ENCODE measurements around the gene MYOM1.

The MYOM1 gene

GRCh38 chr18:3183103-3183717 is 36.6 kb downstream of the MYOM1 start:
- no peak for DNase-seq

DNA sequence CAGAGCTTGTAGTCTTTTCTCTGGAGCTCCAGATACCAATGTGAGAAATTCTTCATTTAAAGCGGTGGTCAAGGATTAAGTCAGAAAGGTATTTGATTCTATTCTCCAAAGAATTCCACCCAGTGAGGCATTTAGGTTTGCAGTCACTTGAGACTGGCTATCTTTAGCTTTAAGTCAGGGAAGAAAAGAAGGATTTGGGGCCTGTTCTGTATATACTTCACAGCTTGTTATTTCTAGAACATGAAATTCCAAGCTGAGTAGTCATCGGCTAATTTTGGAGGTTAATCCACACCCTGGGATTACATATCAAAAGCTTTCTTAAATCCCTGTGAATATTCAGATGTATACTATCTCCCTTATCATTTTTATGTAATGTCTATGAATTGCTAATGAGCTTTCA is 39.4 kb downstream of the MYOM1 start:
- no peak for DNase-seq

GRCh38 chr18:3179430-3180089 is 40.2 kb downstream of the MYOM1 start:
- no peak for DNase-seq

DNA sequence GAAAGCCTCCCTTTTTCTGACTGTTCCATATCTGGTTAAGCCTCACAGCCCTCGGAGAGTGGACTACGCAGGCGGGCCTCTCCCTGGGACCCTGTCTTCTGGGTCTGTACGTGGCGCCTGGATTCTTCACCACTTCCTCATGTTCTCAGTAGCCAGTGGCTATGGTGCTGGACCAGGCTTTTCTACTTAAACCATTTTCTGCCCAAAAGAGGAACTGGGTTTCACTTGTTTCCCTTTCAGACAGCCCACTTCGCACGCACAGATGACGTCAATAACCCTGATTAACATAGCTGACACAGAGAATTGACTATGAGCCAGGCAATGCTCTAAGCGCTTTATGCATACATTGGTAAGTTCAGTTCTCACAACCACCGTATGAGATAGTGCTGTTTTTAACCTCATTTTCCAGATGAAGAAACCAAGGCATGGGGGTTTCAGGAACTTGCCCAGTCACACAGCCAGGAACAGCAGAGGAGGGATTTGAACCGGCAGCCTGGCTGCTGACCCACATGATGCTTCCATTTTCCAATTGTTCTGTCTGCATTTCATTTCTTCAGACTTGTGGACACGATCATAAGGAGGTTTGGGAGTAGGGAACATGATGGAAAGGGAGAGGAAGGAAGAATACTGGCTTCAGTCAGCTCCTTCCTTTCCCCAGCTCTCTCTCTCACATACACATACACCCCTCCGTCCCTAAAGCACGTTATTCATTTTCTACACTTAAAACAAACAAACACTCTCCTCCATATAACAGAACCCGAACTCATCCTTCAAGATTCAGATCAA is 41.7 kb downstream of the MYOM1 start:
- DNase-seq = no peak

DNA sequence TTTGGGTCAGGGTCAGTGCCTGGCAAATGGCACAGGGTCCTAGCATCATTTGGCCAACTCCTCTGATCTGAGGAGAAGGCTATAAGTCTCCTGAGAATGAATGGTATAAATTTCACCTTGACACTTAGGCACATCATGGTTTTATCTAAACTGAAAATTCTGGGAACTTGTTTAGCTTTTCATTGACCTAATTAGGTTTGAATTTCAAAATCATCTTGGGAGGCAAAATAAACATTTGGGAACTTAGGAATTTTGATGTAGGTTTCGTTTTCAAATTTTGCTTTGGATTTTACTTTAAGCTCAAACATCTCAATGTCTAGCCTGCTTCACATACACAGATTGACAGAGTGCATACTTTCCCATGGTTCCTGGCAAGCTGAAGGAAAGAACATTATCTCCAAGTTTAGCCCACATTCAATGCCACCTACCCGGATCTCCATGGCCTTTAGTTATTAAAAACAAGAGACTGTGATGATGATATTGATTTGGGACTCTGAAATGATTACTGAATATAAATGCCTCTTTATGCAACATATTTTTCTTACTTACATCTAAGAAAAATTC is 44.5 kb downstream of the MYOM1 start:
- DNase-seq = no peak

DNA sequence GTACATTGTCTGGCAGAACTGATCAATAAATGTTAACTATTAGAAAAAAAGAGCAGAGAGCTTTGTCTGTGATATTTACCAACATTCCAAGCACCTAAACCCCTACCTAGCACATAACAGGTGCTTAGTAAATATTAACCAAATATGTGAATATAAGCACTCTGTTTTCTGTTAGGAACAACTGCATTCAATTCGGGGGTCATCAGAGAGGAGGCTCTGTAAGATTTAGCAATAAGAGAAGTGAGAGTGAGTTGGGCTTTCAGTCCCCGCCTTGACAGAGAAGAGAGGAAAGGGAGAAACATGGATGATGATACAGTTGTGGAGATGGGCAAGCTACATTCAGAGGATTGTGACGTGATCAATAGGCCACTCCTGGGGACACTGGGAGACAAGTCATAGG is 47.7 kb downstream of the MYOM1 start:
- no peak for DNase-seq

DNA sequence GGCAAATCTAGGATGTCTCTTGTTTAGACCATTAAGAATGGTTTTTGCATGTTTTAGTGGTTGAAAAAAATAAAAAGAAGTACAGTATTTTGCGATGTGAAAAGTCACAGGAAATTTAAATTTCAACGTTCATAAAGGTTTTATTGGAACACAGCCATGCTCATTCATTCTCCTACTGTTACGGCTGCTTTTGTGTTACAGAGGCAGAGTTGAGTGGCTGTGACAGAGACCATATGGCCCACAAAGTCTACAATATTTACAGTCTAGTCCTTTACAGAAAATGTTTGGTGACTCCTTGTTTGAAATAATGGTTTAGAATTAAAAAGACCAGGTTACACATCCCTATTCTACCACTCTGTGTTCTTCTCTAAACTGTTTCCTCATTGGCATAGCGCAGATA is 48.1 kb downstream of the MYOM1 start:
- no peak for DNase-seq

- DNase-seq = no peak
These were observed 49.2 kb downstream of the MYOM1 start for GRCh38 chr18:3170441-3171161.

GRCh38 chr18:3164381-3164780 is 55.4 kb downstream of the MYOM1 start:
- DNase-seq = no peak

- DNase-seq = no peak
These were observed 55.8 kb downstream of the MYOM1 start for GRCh38 chr18:3163968-3164367.

DNA sequence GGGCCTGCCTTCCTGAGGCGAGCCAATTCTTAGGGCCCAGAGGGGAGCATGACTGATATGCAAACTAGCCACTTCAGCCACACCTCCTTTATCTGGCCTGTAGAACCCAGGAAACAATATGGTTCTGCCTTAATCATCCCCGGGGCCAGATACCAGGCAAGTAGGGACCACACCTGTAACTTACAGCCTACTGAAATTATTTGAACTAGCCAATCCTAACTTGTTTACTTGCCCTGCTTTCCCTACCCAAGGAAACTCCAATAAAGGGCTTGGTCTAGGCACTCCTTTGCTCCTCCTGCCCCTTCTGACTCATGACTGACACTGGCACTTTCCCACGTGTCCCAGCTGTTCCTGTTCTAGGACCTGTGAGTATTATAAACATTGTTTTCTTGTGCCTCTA is 57.6 kb downstream of the MYOM1 start:
- DNase-seq = no peak

GRCh38 chr18:3159830-3160229 is 59.9 kb downstream of the MYOM1 start:
- DNase-seq = no peak

- DNase-seq = no peak
These were observed 62.2 kb downstream of the MYOM1 start for GRCh38 chr18:3157606-3158005.

- DNase-seq = no peak
These were observed 62.7 kb downstream of the MYOM1 start for GRCh38 chr18:3157086-3157485.

DNA sequence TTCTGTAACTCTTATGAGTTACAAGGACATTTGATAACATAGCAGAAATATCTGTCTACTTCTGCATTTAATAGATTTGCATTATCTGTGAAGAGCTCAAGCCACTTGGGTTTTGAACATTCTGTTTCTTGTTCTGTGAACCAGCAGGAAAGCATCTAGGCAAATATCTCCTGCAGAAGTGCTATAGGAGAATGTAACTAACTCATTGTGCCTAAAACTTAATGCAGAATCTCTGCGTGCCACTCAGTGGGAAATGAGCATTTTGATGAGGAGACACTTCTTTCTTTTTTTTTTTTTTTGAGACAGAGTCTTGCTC is 63.5 kb downstream of the MYOM1 start:
- no peak for DNase-seq

- DNase-seq = no peak
These were observed 65.6 kb downstream of the MYOM1 start for GRCh38 chr18:3154214-3154613.

- no peak for DNase-seq
These were observed 66.6 kb downstream of the MYOM1 start for GRCh38 chr18:3153107-3153704.

DNA sequence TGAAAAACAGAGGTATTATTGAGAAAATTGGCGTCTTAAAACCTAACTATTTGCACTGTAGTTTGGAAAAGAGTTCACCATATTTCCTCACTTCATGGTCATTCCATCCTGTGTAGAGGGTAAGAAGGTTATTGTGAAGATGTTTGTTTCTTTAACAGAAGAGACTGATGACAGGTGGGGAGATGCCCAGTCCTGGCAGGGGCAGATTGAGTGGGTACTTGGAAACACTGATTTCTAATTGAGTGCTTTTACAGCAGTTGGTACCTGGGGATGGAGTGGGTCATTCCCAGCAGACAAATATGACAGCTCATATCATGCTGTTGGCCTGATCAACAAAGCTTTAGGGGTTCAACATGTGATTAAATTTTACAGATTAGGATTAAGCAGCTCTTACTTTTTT is 67.5 kb downstream of the MYOM1 start:
- no peak for DNase-seq

DNA sequence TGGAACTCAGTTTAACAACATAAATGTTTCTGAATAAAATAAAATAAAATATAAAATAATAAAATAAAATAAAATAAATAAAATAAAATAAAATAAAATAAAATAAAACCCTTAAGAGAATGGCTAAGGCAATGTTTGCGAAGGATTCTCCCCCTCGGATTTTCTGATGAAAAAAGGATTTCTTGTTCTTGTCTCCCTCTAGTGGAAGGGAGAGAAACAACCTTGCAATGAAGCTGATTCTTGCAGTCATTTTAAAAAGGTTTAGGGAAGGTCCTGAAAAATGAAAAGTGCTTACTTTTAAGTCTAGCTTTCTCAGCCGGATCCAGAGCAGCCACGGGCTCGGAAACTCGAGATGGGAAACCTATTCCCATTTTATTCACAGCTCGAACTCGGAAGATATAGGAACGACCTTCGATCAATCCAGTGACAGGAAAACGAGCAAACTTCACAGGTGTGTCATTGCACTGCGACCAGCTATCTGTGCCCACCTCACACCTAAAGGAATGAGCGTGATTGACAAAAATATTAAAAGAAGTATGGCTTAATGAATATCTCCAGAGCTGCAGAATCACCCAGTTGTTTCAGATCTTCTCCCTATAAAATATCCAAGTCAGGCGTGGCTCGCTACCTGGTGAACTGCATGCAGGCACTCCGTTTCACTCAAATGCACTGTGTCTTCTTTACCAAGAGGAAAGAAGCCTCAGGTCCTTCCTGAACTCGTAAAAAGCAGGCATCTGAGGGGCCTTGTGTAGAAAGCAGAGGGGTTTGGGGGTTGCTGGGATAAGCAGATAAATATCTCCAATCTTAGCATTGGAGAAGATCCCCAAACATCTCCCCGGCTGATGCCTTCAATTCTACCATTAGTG is 68.1 kb downstream of the MYOM1 start:
- peak; percentile 33 for DNase-seq

- DNase-seq = no peak
These were observed 69.1 kb downstream of the MYOM1 start for GRCh38 chr18:3150688-3151087.

DNA sequence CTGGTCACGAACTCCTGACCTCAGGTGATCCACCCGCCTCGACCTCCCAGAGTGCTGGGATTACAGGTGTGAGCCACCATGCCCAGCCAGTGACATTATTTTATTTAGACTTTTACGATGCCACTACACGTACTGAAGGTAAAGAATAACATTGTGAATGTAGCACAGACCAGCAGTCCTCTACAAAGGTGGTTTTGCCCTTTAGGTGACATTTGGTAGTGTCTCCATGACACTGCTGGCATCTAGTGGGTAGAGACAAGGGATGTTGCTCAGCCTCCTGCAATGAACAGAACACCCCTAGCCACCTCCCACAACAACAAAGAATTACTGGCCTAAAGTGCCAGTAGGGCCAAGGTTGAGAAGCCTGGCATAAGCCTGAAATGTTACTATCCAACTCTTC is 69.5 kb downstream of the MYOM1 start:
- no peak for DNase-seq

GRCh38 chr18:3148930-3149535 is 70.7 kb downstream of the MYOM1 start:
- no peak for DNase-seq

Measured in NCI-H774 (cell line).